K562 (cell line): Measurements from ENCODE around the gene MICAL2.

Experiments used
- ADNP ChIP-seq: fragments of 200-800 bp; sonication (Bioruptor generic); IDR thresholded peaks from 2 replicates; pipeline ENCODE4 v1.6.1; 2016; ENCODE audit warnings: missing genetic modification characterization, missing compliant biosample characterization
- ATF2 ChIP-seq: sonication (generic); formaldehyde crosslinking; IDR thresholded peaks from 2 replicates; pipeline ENCODE4 v1.8.1; 2022; ENCODE audit warnings: missing genetic modification reagents
- CBX8 ChIP-seq: fragments of 200-600 bp; sonication (generic); IDR thresholded peaks from 2 replicates; pipeline ENCODE4 v1.6.1; 2012; ENCODE audit warnings: borderline replicate concordance, mixed run types, low read depth, mild to moderate bottlenecking, moderate library complexity, mixed read lengths, low read length, control low read depth, inconsistent platforms; ENCODE audit not compliant: poor library complexity, severe bottlenecking; ENCODE audit errors: extremely low read depth
- CTCF ChIP-seq, 3 experiments: IDR thresholded peaks in 2 of 3; conservative IDR thresholded peaks in 1 of 3; 2 replicates each; pipeline ENCODE4 v1.5.1; 2011 to 2012; ENCODE audit warnings: low read length in 3 of 3, mild to moderate bottlenecking in 3 of 3, control low read depth in 2 of 3, improper control_type of control experiment in 1 of 3, inconsistent platforms in 1 of 3, low read depth in 1 of 3, mixed read lengths in 1 of 3, moderate library complexity in 1 of 3; ENCODE audit not compliant: insufficient read depth in 2 of 3
- EP300 ChIP-seq: IDR thresholded peaks from 2 replicates; pipeline ENCODE4 v1.6.1; 2012; ENCODE audit warnings: low read length, improper control_type of control experiment
- POLR2A ChIP-seq: fragments of 450-650 bp; conservative IDR thresholded peaks from 2 replicates; pipeline ENCODE4 v1.6.1; 2016
- RBFOX2 ChIP-seq: fragments of 200-400 bp; formaldehyde crosslinking; IDR thresholded peaks from 2 replicates; pipeline ENCODE4 v1.6.1; 2017; ENCODE audit warnings: low read depth, mild to moderate bottlenecking, low read length, moderate library complexity
- TBP ChIP-seq: optimal IDR thresholded peaks from 2 replicates; pipeline ENCODE3; 2011; ENCODE audit warnings: low read depth, low read length, improper control_type of control experiment

GRCh38 chr11:12111549-12112520, 1.4 kb downstream of the MICAL2 start:
- TF ChIP-seq ADNP (tag) (no peak), POLR2A (no peak), EP300 (no peak), CTCF (IDR thresholded peaks at IDR 0.05 in 2 of 3, conservative IDR thresholded peaks at IDR 0.05 in 1 of 3; ENCODE audit: insufficient read depth in 2 of 3, low read depth in 1 of 3, low read length in 3 of 3) (no peak), RBFOX2 (no peak), CBX8 (no peak), ATF2 (CRISPR knock-in tag) (no peak), TBP (no peak)
